ENCODE data around the gene GPR156. TPM values are rescaled to one million over a fixed set of nuclear protein-coding genes. Genes with fewer than 3 reads are reported as not detected.

GPR156 gene
- total and polyA plus RNA-seq, 10 of the 15 experiments (the other 5 are each of a cell fraction or from before 2014, with no cell fraction given), result 0.08 to 0.15 (median 0.11) TPM; not detected in 6

DNA sequence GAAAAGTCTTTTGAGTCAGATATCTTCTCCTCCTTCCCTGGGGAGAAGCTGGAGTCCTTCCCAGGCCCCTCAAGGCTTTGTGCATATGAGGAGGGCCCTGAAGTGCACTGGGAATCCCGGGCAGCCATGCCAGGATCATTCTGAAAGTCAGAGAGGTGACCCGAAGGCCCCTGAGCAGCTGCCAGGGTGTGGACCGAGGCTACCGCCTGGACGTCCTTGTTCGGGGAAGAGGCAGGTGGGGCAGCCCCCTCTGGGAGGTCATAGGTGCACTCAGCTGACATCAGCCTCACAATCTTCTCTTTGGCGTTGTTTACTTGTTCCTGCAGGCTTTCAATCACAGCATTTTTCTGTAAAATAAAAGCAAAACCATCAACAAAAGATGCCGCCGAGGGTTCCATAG lies 117.0 kb downstream of the GPR156 start:
- H3K36me3 ChIP-seq (ENCODE audit: control insufficient read depth in 2 of 2, insufficient read depth in 2 of 2, low read length in 1 of 2), result no peaks in the 10 kb centered on the region
- no TSS peak for BruUV-seq (replicated peaks)
- H3K79me2 ChIP-seq (ENCODE audit: control insufficient read depth, insufficient read depth, low read length), result no peaks in the 10 kb centered on the region
- H3K4me3 ChIP-seq, result no peak overlapping the region
- no peak overlapping the region for H3K9ac ChIP-seq (ENCODE audit: control insufficient read depth, insufficient read depth, low read length)
- H4K20me1 ChIP-seq (ENCODE audit: control insufficient read depth, insufficient read depth), result no peaks in the 10 kb centered on the region
- in situ Hi-C loops (cut with MboI) (no loop called here), intact Hi-C loops (cut with micrococcal nuclease; ENCODE audit: unreplicated experiment) (no loop called here)
- H3K27me3 ChIP-seq (replicated peaks in 1 of 2; ENCODE audit: control insufficient read depth in 2 of 2, insufficient read depth in 2 of 2, low read length in 1 of 2), result no peaks in the 10 kb centered on the region
- DNase-seq (ENCODE audit: low read depth, low spot score) (no peak), FAIRE-seq (no peak), ATAC-seq (no peak)
- ChIA-PET SMC1A (ENCODE audit: uncharacterized antibody, unreplicated experiment) (no interaction called here), POLR2A (no interaction called here), RAD21 (ENCODE audit: unreplicated experiment) (no interaction called here), CTCF (interaction anchor here (0.8 kb wide), 1 partner anchor 21 kb away, joined by 3 read pairs; no protein-coding TSS in a partner anchor)
- no peaks in the 10 kb centered on the region for H3K4me1 ChIP-seq (ENCODE audit: control insufficient read depth, insufficient read depth, low read length)
- WGBS (ENCODE audit: insufficient coverage, insufficient replicate concordance, low lambda C conversion rate, missing lambda C conversion rate), result 43% methylated on average over 9 of the region's 9 CpGs
- H3K4me2 ChIP-seq (ENCODE audit: control insufficient read depth, insufficient read depth), result no peak overlapping the region
- H2AFZ ChIP-seq (ENCODE audit: control insufficient read depth, low read depth, low read length), result no peak overlapping the region
- H3K9me3 ChIP-seq (replicated peaks; ENCODE audit: control insufficient read depth, insufficient read depth, low read length), result no peaks in the 10 kb centered on the region
- no peak overlapping the region for H3K27ac ChIP-seq (ENCODE audit: control insufficient read depth, insufficient read depth)
- TF ChIP-seq, protein P1, sequence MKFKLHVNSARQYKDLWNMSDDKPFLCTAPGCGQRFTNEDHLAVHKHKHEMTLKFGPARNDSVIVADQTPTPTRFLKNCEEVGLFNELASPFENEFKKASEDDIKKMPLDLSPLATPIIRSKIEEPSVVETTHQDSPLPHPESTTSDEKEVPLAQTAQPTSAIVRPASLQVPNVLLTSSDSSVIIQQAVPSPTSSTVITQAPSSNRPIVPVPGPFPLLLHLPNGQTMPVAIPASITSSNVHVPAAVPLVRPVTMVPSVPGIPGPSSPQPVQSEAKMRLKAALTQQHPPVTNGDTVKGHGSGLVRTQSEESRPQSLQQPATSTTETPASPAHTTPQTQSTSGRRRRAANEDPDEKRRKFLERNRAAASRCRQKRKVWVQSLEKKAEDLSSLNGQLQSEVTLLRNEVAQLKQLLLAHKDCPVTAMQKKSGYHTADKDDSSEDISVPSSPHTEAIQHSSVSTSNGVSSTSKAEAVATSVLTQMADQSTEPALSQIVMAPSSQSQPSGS (IDR thresholded peaks at IDR 0.05; ENCODE audit: low read length), result no peak
- TF ChIP-seq, protein P2, sequence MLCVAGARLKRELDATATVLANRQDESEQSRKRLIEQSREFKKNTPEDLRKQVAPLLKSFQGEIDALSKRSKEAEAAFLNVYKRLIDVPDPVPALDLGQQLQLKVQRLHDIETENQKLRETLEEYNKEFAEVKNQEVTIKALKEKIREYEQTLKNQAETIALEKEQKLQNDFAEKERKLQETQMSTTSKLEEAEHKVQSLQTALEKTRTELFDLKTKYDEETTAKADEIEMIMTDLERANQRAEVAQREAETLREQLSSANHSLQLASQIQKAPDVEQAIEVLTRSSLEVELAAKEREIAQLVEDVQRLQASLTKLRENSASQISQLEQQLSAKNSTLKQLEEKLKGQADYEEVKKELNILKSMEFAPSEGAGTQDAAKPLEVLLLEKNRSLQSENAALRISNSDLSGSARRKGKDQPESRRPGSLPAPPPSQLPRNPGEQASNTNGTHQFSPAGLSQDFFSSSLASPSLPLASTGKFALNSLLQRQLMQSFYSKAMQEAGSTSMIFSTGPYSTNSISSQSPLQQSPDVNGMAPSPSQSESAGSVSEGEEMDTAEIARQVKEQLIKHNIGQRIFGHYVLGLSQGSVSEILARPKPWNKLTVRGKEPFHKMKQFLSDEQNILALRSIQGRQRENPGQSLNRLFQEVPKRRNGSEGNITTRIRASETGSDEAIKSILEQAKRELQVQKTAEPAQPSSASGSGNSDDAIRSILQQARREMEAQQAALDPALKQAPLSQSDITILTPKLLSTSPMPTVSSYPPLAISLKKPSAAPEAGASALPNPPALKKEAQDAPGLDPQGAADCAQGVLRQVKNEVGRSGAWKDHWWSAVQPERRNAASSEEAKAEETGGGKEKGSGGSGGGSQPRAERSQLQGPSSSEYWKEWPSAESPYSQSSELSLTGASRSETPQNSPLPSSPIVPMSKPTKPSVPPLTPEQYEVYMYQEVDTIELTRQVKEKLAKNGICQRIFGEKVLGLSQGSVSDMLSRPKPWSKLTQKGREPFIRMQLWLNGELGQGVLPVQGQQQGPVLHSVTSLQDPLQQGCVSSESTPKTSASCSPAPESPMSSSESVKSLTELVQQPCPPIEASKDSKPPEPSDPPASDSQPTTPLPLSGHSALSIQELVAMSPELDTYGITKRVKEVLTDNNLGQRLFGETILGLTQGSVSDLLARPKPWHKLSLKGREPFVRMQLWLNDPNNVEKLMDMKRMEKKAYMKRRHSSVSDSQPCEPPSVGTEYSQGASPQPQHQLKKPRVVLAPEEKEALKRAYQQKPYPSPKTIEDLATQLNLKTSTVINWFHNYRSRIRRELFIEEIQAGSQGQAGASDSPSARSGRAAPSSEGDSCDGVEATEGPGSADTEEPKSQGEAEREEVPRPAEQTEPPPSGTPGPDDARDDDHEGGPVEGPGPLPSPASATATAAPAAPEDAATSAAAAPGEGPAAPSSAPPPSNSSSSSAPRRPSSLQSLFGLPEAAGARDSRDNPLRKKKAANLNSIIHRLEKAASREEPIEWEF (IDR thresholded peaks at IDR 0.05; ENCODE audit: insufficient replicate concordance, low read depth, low read length), result no peak
- no peak for TF ChIP-seq KAT2A (conservative IDR thresholded peaks at IDR 0.05; ENCODE audit: control insufficient read depth, low read depth, low read length)
- TF ChIP-seq BRCA1 (IDR thresholded peaks at IDR 0.05; ENCODE audit: low read depth, low read length), result no peak

Measured in GM12878 (cell line).